NT2/D1 (cell line): Measurements from ENCODE around the gene SPAG7.

ENCODE experiments used
- SUZ12 ChIP-seq: IDR thresholded peaks from 2 replicates; pipeline ENCODE4 v1.6.1; 2011; ENCODE audit not compliant: insufficient read length, insufficient read depth; ENCODE audit errors: extremely low read depth
- YY1 ChIP-seq: IDR thresholded peaks from 2 replicates; pipeline ENCODE4 v1.6.1; 2011; ENCODE audit not compliant: insufficient read length, insufficient read depth
- ZNF274 ChIP-seq: IDR thresholded peaks from 2 replicates; pipeline ENCODE4 v1.6.1; 2011; ENCODE audit warnings: mild to moderate bottlenecking, low read depth, low read length

GRCh38 chr17:4948166-4948930 is 19.3 kb downstream of the SPAG7 start, which contains the start of gene PFN1:
- no peak for TF ChIP-seq SUZ12
- TF ChIP-seq YY1 = no peak
- no peak for TF ChIP-seq ZNF274
